Fibroblast of villous mesenchyme (primary cell): ENCODE measurements around the gene DAB1. TPM values are rescaled to one million over a fixed set of nuclear protein-coding genes. Genes with fewer than 3 reads are reported as not detected.

Source experiments
- DNase-seq: peaks from one replicate; pipeline ENCODE4 v3.0.0-alpha.2; 2010; ENCODE audit warnings: low read depth
- H3K4me3 ChIP-seq: 2 replicates; pipeline ENCODE4 v1.5.1; 2011; ENCODE audit warnings: low read depth, mild to moderate bottlenecking, low read length
- total RNA-seq: library from RNA; depleted of rRNA; stranded (reverse); fragments of >200 nt; gene quantifications from 2 replicates; pipeline ENCODE4 v1.2.3, GENCODE V29; 2012
- TF ChIP-seq, protein P1 (sequence below): IDR thresholded peaks from 2 replicates; pipeline ENCODE4 v1.5.1; 2012; ENCODE audit warnings: low read depth, mild to moderate bottlenecking, low read length; ENCODE audit not compliant: insufficient read depth

The DAB1 gene
- total RNA-seq, 1 donor: not detected

GRCh38 chr1:57254022-57254421 lies 169.8 kb downstream of the DAB1 start:
- no peak for DNase-seq
- TF ChIP-seq, protein P1, sequence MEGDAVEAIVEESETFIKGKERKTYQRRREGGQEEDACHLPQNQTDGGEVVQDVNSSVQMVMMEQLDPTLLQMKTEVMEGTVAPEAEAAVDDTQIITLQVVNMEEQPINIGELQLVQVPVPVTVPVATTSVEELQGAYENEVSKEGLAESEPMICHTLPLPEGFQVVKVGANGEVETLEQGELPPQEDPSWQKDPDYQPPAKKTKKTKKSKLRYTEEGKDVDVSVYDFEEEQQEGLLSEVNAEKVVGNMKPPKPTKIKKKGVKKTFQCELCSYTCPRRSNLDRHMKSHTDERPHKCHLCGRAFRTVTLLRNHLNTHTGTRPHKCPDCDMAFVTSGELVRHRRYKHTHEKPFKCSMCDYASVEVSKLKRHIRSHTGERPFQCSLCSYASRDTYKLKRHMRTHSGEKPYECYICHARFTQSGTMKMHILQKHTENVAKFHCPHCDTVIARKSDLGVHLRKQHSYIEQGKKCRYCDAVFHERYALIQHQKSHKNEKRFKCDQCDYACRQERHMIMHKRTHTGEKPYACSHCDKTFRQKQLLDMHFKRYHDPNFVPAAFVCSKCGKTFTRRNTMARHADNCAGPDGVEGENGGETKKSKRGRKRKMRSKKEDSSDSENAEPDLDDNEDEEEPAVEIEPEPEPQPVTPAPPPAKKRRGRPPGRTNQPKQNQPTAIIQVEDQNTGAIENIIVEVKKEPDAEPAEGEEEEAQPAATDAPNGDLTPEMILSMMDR: no peak
- H3K4me3 ChIP-seq: no peak overlapping the region

GRCh38 chr1:57252597-57253294 lies 171.1 kb downstream of the DAB1 start:
- DNase-seq: no peak
- TF ChIP-seq, protein P1: no peak
- no peak overlapping the region for H3K4me3 ChIP-seq

GRCh38 chr1:57250021-57250420 lies 173.8 kb downstream of the DAB1 start:
- TF ChIP-seq, protein P1: no peak
- no peak overlapping the region for H3K4me3 ChIP-seq
- no peak for DNase-seq

GRCh38 chr1:57249511-57249910 lies 174.3 kb downstream of the DAB1 start:
- no peak for DNase-seq
- TF ChIP-seq, protein P1: no peak

DNA sequence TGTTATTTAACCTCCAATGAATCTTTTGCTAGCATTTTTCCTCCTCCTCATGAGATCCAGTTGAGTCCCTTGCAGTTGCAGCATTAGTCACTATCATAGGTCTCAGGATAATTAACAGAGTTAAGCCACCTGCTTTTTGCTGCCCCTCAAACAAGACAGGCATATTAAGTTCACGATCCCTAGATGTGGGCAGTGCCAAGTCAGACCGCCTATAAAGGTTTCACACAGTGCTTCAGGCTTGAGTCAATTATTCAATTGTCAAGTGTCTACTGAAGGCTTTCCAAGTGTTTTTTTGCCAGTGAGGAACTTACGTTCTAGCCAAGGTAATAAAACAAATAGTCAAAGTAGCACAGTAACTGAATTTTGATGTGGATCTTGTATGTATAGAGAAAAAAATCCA lies 175.0 kb downstream of the DAB1 start:
- no peak for DNase-seq
- TF ChIP-seq, protein P1: no peak
- H3K4me3 ChIP-seq: no peak overlapping the region

More at GRCh38 chr1:57249511-57249910, 174.3 kb downstream of the DAB1 start:
- no peak overlapping the region for H3K4me3 ChIP-seq

DNA sequence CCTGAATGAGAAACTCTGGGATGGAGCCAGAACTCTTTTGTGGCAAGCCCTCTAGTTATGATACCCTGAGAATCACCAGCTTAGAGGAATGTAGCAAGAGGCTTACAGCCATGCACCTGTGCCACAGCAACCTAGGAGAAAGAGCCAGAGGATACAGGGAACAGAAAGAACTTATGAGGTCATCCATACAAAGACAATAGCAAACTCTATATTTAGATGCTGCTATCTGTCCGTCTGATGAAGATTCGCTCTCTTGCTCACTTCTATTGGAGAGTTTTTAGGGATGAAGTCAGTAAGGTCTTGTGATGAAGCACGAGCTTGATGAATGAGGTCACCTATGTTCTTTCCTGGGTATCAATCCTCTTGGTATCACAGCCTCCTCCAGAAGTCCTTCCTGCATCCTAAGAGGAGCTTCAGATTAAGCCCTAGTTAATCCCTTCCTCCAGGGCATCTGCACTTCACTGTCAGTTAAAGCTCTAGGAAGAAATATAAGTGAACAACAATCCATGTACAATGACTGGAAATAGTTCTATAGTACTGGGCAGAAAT lies 185.6 kb downstream of the DAB1 start:
- TF ChIP-seq, protein P1: no peak
- no peak overlapping the region for H3K4me3 ChIP-seq
- DNase-seq: no peak
